ENCODE measurements around the gene ZNF750. TPM values are rescaled to one million over a fixed set of nuclear protein-coding genes. Genes with fewer than 3 reads are reported as not detected.

The ZNF750 gene
- total and polyA plus RNA-seq, 2 experiments from 2014 or later: 0.13 to 0.17 TPM

GRCh38 chr17:82835766-82836512 is 3.9 kb downstream of the ZNF750 start (continued):
- TF ChIP-seq, protein P1, sequence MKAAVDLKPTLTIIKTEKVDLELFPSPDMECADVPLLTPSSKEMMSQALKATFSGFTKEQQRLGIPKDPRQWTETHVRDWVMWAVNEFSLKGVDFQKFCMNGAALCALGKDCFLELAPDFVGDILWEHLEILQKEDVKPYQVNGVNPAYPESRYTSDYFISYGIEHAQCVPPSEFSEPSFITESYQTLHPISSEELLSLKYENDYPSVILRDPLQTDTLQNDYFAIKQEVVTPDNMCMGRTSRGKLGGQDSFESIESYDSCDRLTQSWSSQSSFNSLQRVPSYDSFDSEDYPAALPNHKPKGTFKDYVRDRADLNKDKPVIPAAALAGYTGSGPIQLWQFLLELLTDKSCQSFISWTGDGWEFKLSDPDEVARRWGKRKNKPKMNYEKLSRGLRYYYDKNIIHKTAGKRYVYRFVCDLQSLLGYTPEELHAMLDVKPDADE (IDR thresholded peaks at IDR 0.05): no peak
- no peak for TF ChIP-seq ZNF331 (CRISPR knock-in tag; IDR thresholded peaks at IDR 0.05; ENCODE audit: low read depth)
- TF ChIP-seq CREB1 (CRISPR knock-in tag; IDR thresholded peaks at IDR 0.05; ENCODE audit: low read depth): no peak
- TF ChIP-seq, protein P2, sequence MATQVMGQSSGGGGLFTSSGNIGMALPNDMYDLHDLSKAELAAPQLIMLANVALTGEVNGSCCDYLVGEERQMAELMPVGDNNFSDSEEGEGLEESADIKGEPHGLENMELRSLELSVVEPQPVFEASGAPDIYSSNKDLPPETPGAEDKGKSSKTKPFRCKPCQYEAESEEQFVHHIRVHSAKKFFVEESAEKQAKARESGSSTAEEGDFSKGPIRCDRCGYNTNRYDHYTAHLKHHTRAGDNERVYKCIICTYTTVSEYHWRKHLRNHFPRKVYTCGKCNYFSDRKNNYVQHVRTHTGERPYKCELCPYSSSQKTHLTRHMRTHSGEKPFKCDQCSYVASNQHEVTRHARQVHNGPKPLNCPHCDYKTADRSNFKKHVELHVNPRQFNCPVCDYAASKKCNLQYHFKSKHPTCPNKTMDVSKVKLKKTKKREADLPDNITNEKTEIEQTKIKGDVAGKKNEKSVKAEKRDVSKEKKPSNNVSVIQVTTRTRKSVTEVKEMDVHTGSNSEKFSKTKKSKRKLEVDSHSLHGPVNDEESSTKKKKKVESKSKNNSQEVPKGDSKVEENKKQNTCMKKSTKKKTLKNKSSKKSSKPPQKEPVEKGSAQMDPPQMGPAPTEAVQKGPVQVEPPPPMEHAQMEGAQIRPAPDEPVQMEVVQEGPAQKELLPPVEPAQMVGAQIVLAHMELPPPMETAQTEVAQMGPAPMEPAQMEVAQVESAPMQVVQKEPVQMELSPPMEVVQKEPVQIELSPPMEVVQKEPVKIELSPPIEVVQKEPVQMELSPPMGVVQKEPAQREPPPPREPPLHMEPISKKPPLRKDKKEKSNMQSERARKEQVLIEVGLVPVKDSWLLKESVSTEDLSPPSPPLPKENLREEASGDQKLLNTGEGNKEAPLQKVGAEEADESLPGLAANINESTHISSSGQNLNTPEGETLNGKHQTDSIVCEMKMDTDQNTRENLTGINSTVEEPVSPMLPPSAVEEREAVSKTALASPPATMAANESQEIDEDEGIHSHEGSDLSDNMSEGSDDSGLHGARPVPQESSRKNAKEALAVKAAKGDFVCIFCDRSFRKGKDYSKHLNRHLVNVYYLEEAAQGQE (IDR thresholded peaks at IDR 0.05; ENCODE audit: unreplicated experiment): no peak
- TF ChIP-seq NANOG (IDR thresholded peaks at IDR 0.05; ENCODE audit: borderline replicate concordance): no peak

- DNase-seq (ENCODE audit: low spot score) (no peak), ATAC-seq (no peak)
- Histone ChIP-seq H3K79me2 (replicated peaks; ENCODE audit: insufficient read depth) (0 out of 2 replicates have a peak, but pooled peaks cover 7% of the 10 kb centered on the region), H2AFZ (no peak overlapping the region), H3K9me2 (ENCODE audit: insufficient read depth) (no peaks in the 10 kb centered on the region), H3K27me3 (ENCODE audit: insufficient read depth) (no peaks in the 10 kb centered on the region), H4K20me1 (replicated peaks; ENCODE audit: insufficient read depth) (peaks cover 5% of the 10 kb centered on the region), H3F3A (replicated peaks; ENCODE audit: low read depth) (0 out of 2 replicates have a peak, but pooled peaks cover 5% of the 10 kb centered on the region), H3K4me2 (no peak overlapping the region), H3K4me1 (ENCODE audit: insufficient read depth) (peaks cover 11% of the 10 kb centered on the region), H3K36me3 (ENCODE audit: insufficient read depth) (no peaks in the 10 kb centered on the region), H3K4me3 (no peak overlapping the region), H3K27ac (ENCODE audit: low read depth) (no peak overlapping the region; the same call in 1 of the 2 replicates)
- H3K9me3 Mint-ChIP-seq: no peaks in the 10 kb centered on the region; the same call in 2 of the 3 replicates
- peaks cover 52% of the 10 kb centered on the region for H3K4me1 Mint-ChIP-seq
- H3K27ac Mint-ChIP-seq: no peak overlapping the region
- peaks cover 12% of the 10 kb centered on the region for H3K27me3 Mint-ChIP-seq (ENCODE audit: insufficient read depth, low read depth, poor library complexity)
- peaks cover 10% of the 10 kb centered on the region; the same call in 2 of the 3 replicates for H3K36me3 Mint-ChIP-seq (ENCODE audit: low read depth)
- no peak overlapping the region for H3K4me3 Mint-ChIP-seq
- TF ChIP-seq EZH2phosphoT487 (IDR thresholded peaks at IDR 0.05; ENCODE audit: unreplicated experiment) (no peak), EZH2 (IDR thresholded peaks at IDR 0.05; ENCODE audit: low read depth, unreplicated experiment) (no peak), JUNB (IDR thresholded peaks at IDR 0.05; ENCODE audit: unreplicated experiment) (no peak), NANOG (IDR thresholded peaks at IDR 0.05; ENCODE audit: borderline replicate concordance) (no peak), CTCF (conservative IDR thresholded peaks at IDR 0.05; ENCODE audit: low read depth in 2 of 2) (no peak), ZNF331 (CRISPR knock-in tag; IDR thresholded peaks at IDR 0.05; ENCODE audit: low read depth) (no peak), POLR2AphosphoS5 (IDR thresholded peaks at IDR 0.05; ENCODE audit: low read depth) (no peak), STAT1 (IDR thresholded peaks at IDR 0.05; ENCODE audit: unreplicated experiment) (no peak)
- TF ChIP-seq, protein P2 (IDR thresholded peaks at IDR 0.05; ENCODE audit: unreplicated experiment): no peak
These were observed 4.7 kb downstream of the ZNF750 start for GRCh38 chr17:82835122-82835521.

All from GM23338 (cell line).